ENCODE measurements around the gene ALPK1.
A peak's percentile ranks its signal among the peaks of the same experiment; 100 is the strongest.
"Not testable (repeated sequence)": the region's sequence is repeated elsewhere in the genome, so short reads cannot be mapped to it uniquely, and the experiment has no call there.

ALPK1 gene

GRCh38 chr4:112279025-112279881 is 17.9 kb upstream of the ALPK1 start:
- TF ChIP-seq CTCF (IDR thresholded peaks at IDR 0.05; ENCODE audit: extremely low read depth, missing control alignments): no peak
- peak; percentile 41 for DNase-seq (ENCODE audit: low spot score)

DNA sequence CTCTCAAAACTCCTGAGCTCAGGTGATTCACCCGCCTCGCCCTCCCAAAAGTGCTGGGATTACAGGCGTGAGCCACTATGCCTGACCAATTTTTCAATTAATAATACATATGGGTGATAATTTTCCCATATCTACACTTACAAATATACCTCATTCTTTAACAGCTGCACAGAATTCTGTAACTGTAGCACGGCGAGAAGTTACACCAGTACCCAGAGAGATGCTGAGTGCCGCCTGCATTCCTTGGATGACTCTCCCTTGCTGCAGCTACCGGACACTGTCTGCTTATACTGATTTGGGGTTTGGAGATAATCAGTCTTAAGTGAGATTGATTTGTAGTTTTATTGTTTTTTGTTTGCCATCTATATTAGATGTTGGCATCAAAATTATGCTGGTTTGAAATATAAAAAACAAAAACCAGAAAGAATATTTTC is 17.3 kb upstream of the ALPK1 start:
- no peak for DNase-seq (ENCODE audit: low spot score)
- TF ChIP-seq CTCF (IDR thresholded peaks at IDR 0.05; ENCODE audit: extremely low read depth, missing control alignments): no peak

GRCh38 chr4:112280386-112281056 is 16.6 kb upstream of the ALPK1 start:
- no peak for DNase-seq (ENCODE audit: low spot score)

DNA sequence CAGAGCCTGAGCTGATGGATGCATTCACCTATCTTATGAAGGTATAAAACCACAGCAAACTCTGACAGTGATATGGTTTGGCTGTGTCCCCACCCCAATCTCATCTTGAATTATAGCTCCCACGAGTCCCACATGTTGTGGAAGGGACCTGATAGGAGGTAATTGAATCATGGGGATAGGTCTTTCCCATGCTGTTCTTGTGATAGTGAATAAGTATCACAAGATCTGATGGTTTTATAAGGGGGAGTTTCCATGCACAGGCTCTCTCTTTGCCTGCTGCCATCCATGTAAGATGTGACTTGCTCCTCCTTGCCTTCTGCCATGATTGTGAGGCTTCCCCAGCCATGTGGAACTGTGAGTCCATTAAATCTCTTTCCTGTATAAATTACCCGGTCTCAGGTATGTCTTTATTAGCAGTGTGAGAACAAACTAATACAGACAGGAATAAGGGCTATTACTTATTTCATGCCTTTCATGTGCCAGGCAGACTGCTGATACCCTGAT is 15.2 kb upstream of the ALPK1 start:
- DNase-seq (ENCODE audit: low spot score): not testable (repeated sequence)

More at GRCh38 chr4:112280386-112281056, 16.6 kb upstream of the ALPK1 start:
- no peak for TF ChIP-seq CTCF (IDR thresholded peaks at IDR 0.05; ENCODE audit: extremely low read depth, missing control alignments)

DNA sequence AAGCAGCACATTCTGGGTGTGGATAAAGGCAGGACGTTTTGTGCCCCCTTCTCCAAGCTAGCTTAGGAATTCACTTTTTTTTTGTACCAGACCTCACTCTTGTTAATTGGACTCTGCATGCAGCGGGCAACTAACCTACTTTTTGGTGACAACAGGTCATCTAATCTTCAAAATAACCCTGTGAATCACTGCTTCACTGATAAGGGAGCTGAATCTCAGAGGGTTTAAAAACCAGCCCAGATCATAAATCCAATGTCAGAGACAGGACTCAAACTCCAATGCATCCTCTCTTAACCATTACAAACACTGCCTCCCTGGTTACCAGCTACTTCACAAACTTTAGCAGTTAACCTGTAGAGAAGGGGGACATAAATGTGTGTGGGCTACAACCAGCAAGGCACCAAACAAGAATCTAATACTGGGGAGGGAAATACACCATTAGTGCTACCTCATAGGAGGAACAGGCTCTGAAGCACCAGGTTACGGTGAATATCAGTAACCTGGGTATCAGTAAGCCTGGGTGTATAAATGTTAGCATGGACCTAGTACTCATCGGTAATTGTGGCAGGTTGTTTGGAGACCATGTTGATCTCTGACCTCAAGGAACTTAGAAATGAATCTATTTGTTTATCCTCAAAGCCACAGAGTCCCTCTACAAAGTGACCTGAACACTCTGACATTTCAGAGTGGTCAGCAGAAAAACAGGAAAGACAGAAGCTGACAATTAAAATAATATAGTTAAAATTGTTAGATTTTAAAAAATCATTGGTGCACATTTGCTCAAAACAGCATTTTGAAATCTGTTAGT is 14.1 kb upstream of the ALPK1 start:
- no peak for DNase-seq (ENCODE audit: low spot score)
- no peak for TF ChIP-seq CTCF (IDR thresholded peaks at IDR 0.05; ENCODE audit: extremely low read depth, missing control alignments)

GRCh38 chr4:112284166-112284565 is 13.0 kb upstream of the ALPK1 start:
- DNase-seq (ENCODE audit: low spot score): no peak
- TF ChIP-seq CTCF (IDR thresholded peaks at IDR 0.05; ENCODE audit: extremely low read depth, missing control alignments): no peak

GRCh38 chr4:112284662-112285411 is 12.3 kb upstream of the ALPK1 start:
- peak; percentile 26 for DNase-seq (ENCODE audit: low spot score)
- no peak for TF ChIP-seq CTCF (IDR thresholded peaks at IDR 0.05; ENCODE audit: extremely low read depth, missing control alignments)
